ENCODE results near the gene POM121L12.

Gene POM121L12

GRCh38 chr7:53035499-53036412, at the start of gene POM121L12:
Gene POM121L12 (plus strand): TSS chr7:53035633. CDS start chr7:53035672, 39 bp downstream.
- H3K4me3 ChIP-seq = no peak within 1 kb of the TSS
- H3K4me2 ChIP-seq = no peak within 1 kb of the TSS
- no peaks in the 10 kb centered on the region for H3K4me1 ChIP-seq
- H4K20me1 ChIP-seq = no peaks in the 10 kb centered on the region
- H3K36me3 ChIP-seq = no peaks in the 10 kb centered on the region
- H3K27me3 ChIP-seq = no peaks in the 10 kb centered on the region
- H3K27ac ChIP-seq = no peak within 1 kb of the TSS
- no peak within 1 kb of the TSS for H3K9ac ChIP-seq
- TF ChIP-seq Cebpa-rat (IDR thresholded peaks at IDR 0.05) = no peak
- H3K9me3 ChIP-seq (replicated peaks in 1 of 11) = peaks cover 7 to 14% (median 12%) of the 10 kb centered on the region in 11 experiments; a peak in 19 of 22 replicates

GRCh38 chr7:52992001-52992400, 43.4 kb upstream of the POM121L12 start:
- no peak for TF ChIP-seq Cebpa-rat (IDR thresholded peaks at IDR 0.05)
- no peaks in the 10 kb centered on the region for H4K20me1 ChIP-seq
- no peak overlapping the region for H3K4me3 ChIP-seq
- no peak overlapping the region for H3K9ac ChIP-seq
- no peaks in the 10 kb centered on the region for H3K4me1 ChIP-seq
- no peak overlapping the region for H3K4me2 ChIP-seq
- H3K9me3 ChIP-seq (replicated peaks in 1 of 11) = peaks cover under 1 to 16% (median 5%) of the 10 kb centered on the region in 11 experiments; a peak in 10 of 22 replicates
- no peak overlapping the region for H3K27ac ChIP-seq
- H3K27me3 ChIP-seq = no peaks in the 10 kb centered on the region
- no peaks in the 10 kb centered on the region for H3K36me3 ChIP-seq

- Histone ChIP-seq H3K4me1 (no peaks in the 10 kb centered on the region), H3K27ac (no peak overlapping the region), H3K9ac (no peak overlapping the region), H3K27me3 (no peaks in the 10 kb centered on the region), H4K20me1 (no peaks in the 10 kb centered on the region), H3K9me3 (replicated peaks in 1 of 11) (peaks cover 0 to 11% (median 0%) of the 10 kb centered on the region in 11 experiments; a peak in 4 of 22 replicates), H3K4me2 (no peak overlapping the region), H3K36me3 (no peaks in the 10 kb centered on the region), H3K4me3 (no peak overlapping the region)
- no peak for TF ChIP-seq Cebpa-rat (IDR thresholded peaks at IDR 0.05)
Observed at GRCh38 chr7:52992479-52993162, 42.8 kb upstream of the POM121L12 start.

- no peaks in the 10 kb centered on the region for H3K27me3 ChIP-seq
- no peaks in the 10 kb centered on the region for H3K9me3 ChIP-seq (replicated peaks in 1 of 11)
- H3K4me2 ChIP-seq = no peak overlapping the region
- H4K20me1 ChIP-seq = no peaks in the 10 kb centered on the region
- TF ChIP-seq Cebpa-rat (IDR thresholded peaks at IDR 0.05) = no peak
- no peaks in the 10 kb centered on the region for H3K36me3 ChIP-seq
- no peak overlapping the region for H3K27ac ChIP-seq
- H3K4me3 ChIP-seq = no peak overlapping the region
- H3K4me1 ChIP-seq = no peaks in the 10 kb centered on the region
- no peak overlapping the region for H3K9ac ChIP-seq
Observed at GRCh38 chr7:52995676-52996075, 39.8 kb upstream of the POM121L12 start.

GRCh38 chr7:53001221-53001620, 34.2 kb upstream of the POM121L12 start:
- Histone ChIP-seq H3K9ac (no peak overlapping the region), H3K4me3 (no peak overlapping the region), H3K36me3 (no peaks in the 10 kb centered on the region), H3K27me3 (no peaks in the 10 kb centered on the region), H3K4me2 (no peak overlapping the region), H4K20me1 (no peaks in the 10 kb centered on the region), H3K9me3 (replicated peaks in 1 of 11) (peaks cover under 1 to 30% (median 21%) of the 10 kb centered on the region in 11 experiments; a peak in 20 of 22 replicates), H3K27ac (no peak overlapping the region), H3K4me1 (no peaks in the 10 kb centered on the region)
- no peak for TF ChIP-seq Cebpa-rat (IDR thresholded peaks at IDR 0.05)

DNA sequence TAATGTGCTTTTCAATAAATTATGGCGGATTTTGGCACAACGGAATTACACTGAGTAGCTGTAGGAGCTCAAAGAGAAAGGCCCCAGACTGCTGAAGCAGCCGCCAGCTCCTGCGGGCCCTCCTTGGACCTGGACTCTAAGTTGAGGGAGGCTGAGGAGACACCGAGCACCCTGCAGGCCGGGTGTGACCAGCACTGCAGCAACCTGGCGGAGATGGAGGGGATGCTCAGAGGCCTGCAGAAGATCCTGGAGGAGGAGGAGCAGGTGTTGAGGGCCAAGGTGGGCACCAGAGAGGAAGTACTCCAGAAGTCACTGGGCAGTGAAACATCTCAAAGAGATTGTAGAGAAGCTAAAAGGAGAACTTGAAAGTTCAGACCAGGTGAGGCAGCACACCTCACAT, 33.0 kb upstream of the POM121L12 start:
- TF ChIP-seq Cebpa-rat (IDR thresholded peaks at IDR 0.05) = no peak
- Histone ChIP-seq H3K9ac (no peak overlapping the region), H3K27ac (no peak overlapping the region), H3K4me2 (no peak overlapping the region), H3K4me3 (no peak overlapping the region), H3K9me3 (replicated peaks in 1 of 11) (peaks cover 12 to 42% (median 32%) of the 10 kb centered on the region in 11 experiments), H3K4me1 (no peaks in the 10 kb centered on the region), H3K27me3 (no peaks in the 10 kb centered on the region), H3K36me3 (no peaks in the 10 kb centered on the region), H4K20me1 (no peaks in the 10 kb centered on the region)

DNA sequence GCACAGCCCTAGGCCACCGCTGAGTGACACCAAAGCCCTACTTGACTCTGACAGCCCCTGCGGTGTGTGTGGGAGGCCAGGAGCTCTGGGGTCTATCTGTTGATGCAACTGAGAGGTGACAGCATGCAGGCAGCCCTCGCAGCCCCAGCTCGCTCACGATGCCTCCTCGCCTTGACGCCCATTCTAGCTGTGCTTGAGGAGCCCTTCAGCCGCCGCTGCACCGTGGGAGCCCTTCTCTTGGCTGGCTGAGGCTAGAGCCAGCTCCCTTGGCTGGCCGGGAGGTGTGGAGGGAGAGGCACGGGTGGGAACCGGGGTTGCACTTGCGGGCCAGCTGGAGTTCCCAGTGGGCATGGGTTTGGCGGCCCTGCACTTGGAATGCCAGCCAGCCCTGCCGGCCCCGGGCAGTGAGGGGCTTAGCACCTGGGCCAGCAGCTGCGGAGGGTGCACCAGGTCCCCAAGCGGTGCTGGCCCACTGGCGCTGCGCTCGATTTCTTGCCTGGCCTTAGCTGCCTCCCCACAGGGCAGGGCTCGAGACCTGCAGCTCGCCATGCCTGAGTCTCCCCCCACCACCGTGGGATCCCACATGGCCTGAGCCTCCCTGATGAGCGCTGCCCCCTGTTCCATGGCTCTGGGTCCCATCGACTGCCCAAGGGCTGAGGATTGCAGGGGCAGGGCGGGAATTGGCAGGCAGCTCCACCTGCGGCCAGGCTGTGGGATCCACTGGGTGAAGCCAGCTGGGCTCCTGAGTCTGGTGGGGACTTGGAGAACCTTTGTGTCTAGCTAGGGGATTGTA, 31.6 kb upstream of the POM121L12 start:
- Histone ChIP-seq H3K4me3 (no peak overlapping the region), H4K20me1 (no peaks in the 10 kb centered on the region), H3K9me3 (replicated peaks in 1 of 11) (peaks cover 20 to 56% (median 47%) of the 10 kb centered on the region in 11 experiments), H3K27me3 (no peaks in the 10 kb centered on the region), H3K27ac (no peak overlapping the region), H3K36me3 (no peaks in the 10 kb centered on the region), H3K9ac (no peak overlapping the region), H3K4me1 (no peaks in the 10 kb centered on the region), H3K4me2 (no peak overlapping the region)
- TF ChIP-seq Cebpa-rat (IDR thresholded peaks at IDR 0.05) = no peak

GRCh38 chr7:53013925-53014324, 21.5 kb upstream of the POM121L12 start:
- Histone ChIP-seq H3K36me3 (no peaks in the 10 kb centered on the region), H3K9me3 (replicated peaks in 1 of 11) (peaks cover 0 to 10% (median 7%) of the 10 kb centered on the region in 11 experiments; a peak in 12 of 22 replicates), H3K4me3 (no peak overlapping the region), H3K4me2 (no peak overlapping the region), H3K9ac (no peak overlapping the region), H3K4me1 (no peaks in the 10 kb centered on the region), H3K27me3 (no peaks in the 10 kb centered on the region), H3K27ac (no peak overlapping the region), H4K20me1 (no peaks in the 10 kb centered on the region)
- no peak for TF ChIP-seq Cebpa-rat (IDR thresholded peaks at IDR 0.05)

DNA sequence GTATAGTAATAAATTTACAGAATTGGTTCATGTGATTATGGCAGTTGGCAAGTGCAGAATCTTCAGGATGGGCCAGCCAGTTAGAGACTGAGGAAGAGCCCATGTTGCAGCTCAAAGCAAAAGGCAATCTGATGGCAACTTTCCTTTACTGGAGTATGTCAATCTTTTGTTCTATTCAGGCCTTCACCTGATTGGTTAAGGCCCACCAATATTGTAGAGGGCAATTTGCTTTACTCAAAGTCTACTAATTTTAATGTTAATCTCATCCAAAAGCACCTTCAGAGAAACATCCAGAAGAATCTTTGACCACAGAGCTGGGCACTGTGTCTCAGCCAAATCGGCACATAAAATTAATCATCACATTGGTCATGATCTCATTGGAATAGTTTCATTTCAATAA, 20.0 kb upstream of the POM121L12 start:
- no peak for TF ChIP-seq Cebpa-rat (IDR thresholded peaks at IDR 0.05)
- no peak overlapping the region for H3K4me3 ChIP-seq
- H3K27ac ChIP-seq = no peak overlapping the region
- H3K9ac ChIP-seq = no peak overlapping the region
- no peak overlapping the region for H3K4me2 ChIP-seq
- H3K27me3 ChIP-seq = no peaks in the 10 kb centered on the region
- H3K4me1 ChIP-seq = no peaks in the 10 kb centered on the region
- H4K20me1 ChIP-seq = no peaks in the 10 kb centered on the region
- H3K36me3 ChIP-seq = no peaks in the 10 kb centered on the region
- H3K9me3 ChIP-seq (replicated peaks in 1 of 11) = peaks cover 0 to 10% (median 7%) of the 10 kb centered on the region in 11 experiments; a peak in 11 of 22 replicates

Data from BLaER1 treated with 17β-estradiol and CSF1 and Interleukin-3, amounts not matched to agents 10 nM and 100 nM (cell line).